Upper lobe of right lung (tissue), 1 donor: ENCODE data around the gene FMNL2. TPM values are rescaled to one million over a fixed set of nuclear protein-coding genes. Genes with fewer than 3 reads are reported as not detected.

ENCODE experiments used
- ATAC-seq: fragments of 200-7000 bp; cut with Tn5 transposase; one replicate; pipeline ENCODE4 v1.9.1; 2020; ENCODE audit warnings: mild to moderate bottlenecking, moderate library complexity
- DNase-seq: peaks from one replicate; pipeline ENCODE4 v3.0.0-alpha.2; 2020
- H3K27ac ChIP-seq: fragments of 200-600 bp; one replicate; pipeline ENCODE4 v1.8.0; 2022
- H3K27me3 ChIP-seq: fragments of 200-600 bp; one replicate; pipeline ENCODE4 v1.8.0; 2022; ENCODE audit warnings: mild to moderate bottlenecking
- H3K36me3 ChIP-seq: fragments of 200-600 bp; one replicate; pipeline ENCODE4 v1.8.0; 2022
- H3K4me1 ChIP-seq: fragments of 200-600 bp; one replicate; pipeline ENCODE4 v1.8.0; 2022
- H3K4me3 ChIP-seq: fragments of 200-600 bp; one replicate; pipeline ENCODE4 v1.8.0; 2022; ENCODE audit warnings: mild to moderate bottlenecking
- H3K9me3 ChIP-seq: fragments of 200-600 bp; one replicate; pipeline ENCODE4 v1.8.0; 2022
- CTCF ChIP-seq: fragments of 200-600 bp; IDR thresholded peaks from one replicate; pipeline ENCODE4 v1.8.0; 2022; ENCODE audit warnings: antibody characterized with exemption
- intact Hi-C: fragments of 100-400 bp; cut with DNase I; formaldehyde crosslinking; loops from one replicate; pipeline ENCODE4 v1.11.0; 2022
- total RNA-seq: library from RNA; stranded (reverse); fragmentation: NEBNext Ultra II Directional; extraction: Animal tissue kit (Norgen Biotek cat#: 25700); gene quantifications from one replicate; pipeline ENCODE4 v1.2.1, GENCODE V29; 2021
- donor health status: DM: no; HTN: yes; CAD: no; lungs with severe emphysema.

Gene FMNL2
- total RNA-seq, 1 donor from 2014 or later, result 69.5 TPM

- DNase-seq, result no peak
- H3K4me3 ChIP-seq, result no peak overlapping the region
- no peaks in the 10 kb centered on the region for H3K36me3 ChIP-seq
- H3K27ac ChIP-seq, result no peak overlapping the region
- H3K27me3 ChIP-seq, result no peaks in the 10 kb centered on the region
- H3K9me3 ChIP-seq, result no peaks in the 10 kb centered on the region
- no peak for TF ChIP-seq CTCF
- ATAC-seq, result no peak
- intact Hi-C loops, result no loop called here
- peaks cover 53% of the 10 kb centered on the region for H3K4me1 ChIP-seq
Measured at GRCh38 chr2:152408254-152408653, 73.3 kb downstream of the FMNL2 start.

DNA sequence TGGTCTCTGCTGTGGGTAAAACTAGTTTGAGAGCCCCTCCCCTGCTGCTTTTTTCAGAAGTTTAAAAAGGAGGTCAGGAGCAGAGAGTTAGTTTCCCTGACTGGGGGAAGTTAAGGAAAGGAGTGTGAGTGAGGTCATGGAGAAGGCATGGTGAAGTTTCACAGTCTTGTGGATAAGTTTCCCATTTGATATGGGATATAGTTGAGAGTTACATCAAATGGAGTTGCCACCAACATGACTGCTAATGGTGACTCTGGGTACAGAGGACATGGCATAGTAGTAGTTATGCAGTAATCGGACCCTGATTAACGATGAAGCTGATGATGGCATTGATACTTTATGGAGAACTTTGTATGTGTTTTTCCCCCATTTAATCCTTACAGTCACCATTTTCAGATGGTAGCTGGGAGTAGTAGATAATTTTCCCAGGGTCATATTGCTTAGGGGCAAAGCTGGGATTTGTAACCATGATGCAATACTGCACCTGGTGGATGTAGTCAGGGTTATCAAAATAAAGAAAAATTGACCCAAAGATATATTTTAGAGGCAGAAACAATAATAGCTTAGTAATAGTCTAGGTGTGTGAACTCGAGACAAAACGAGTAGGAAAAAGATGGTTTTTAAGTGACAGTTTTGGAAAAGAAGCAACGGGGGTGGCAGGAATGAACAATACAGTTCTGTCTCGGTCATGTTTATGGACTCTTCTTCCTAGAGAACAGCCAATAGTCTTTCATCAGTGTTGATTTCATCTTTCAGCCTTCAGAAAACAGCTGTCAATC lies 74.6 kb downstream of the FMNL2 start:
- Histone ChIP-seq H3K27ac (no peak overlapping the region), H3K36me3 (no peaks in the 10 kb centered on the region), H3K9me3 (no peaks in the 10 kb centered on the region), H3K27me3 (no peaks in the 10 kb centered on the region), H3K4me1 (peaks cover 42% of the 10 kb centered on the region), H3K4me3 (no peak overlapping the region)
- intact Hi-C loops, result no loop called here
- TF ChIP-seq CTCF, result no peak
- ATAC-seq, result no peak
- DNase-seq, result no peak

- DNase-seq (no peak), ATAC-seq (peak; percentile 45)
- Histone ChIP-seq H3K27me3 (no peaks in the 10 kb centered on the region), H3K36me3 (no peaks in the 10 kb centered on the region), H3K4me1 (peaks cover 35% of the 10 kb centered on the region), H3K4me3 (no peak overlapping the region), H3K9me3 (no peaks in the 10 kb centered on the region), H3K27ac (no peak overlapping the region)
- TF ChIP-seq CTCF, result no peak
- intact Hi-C loops, result no loop called here
Measured at GRCh38 chr2:152410165-152410597, 75.2 kb downstream of the FMNL2 start.

DNA sequence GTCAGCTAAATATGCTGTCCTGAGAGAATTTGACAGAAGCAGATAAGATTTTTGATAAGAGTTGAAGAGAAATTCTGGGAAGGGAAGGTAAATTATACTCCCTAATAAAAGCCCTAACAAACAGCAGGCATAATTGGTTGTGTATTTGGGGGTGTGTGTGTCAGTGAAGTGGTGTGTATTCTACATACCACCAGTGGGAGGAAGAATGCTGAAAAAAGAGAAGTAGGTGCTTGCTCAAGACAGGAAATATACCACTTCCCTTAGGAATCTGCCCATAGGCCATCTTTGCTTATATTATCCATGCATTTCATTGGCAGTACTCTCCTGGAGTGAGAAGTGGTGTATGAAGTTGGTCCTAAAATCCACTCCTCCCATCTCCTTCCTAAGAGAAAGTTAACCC lies 76.2 kb downstream of the FMNL2 start:
- no peak for DNase-seq
- ATAC-seq, result peak; percentile 71
- Histone ChIP-seq H3K4me3 (no peak overlapping the region), H3K27me3 (no peaks in the 10 kb centered on the region), H3K4me1 (peaks cover 26% of the 10 kb centered on the region), H3K27ac (no peak overlapping the region), H3K9me3 (no peaks in the 10 kb centered on the region), H3K36me3 (no peaks in the 10 kb centered on the region)
- intact Hi-C loops, result no loop called here
- TF ChIP-seq CTCF, result no peak

GRCh38 chr2:152413228-152414030 lies 78.5 kb downstream of the FMNL2 start:
- DNase-seq (no peak), ATAC-seq (no peak)
- Histone ChIP-seq H3K36me3 (no peaks in the 10 kb centered on the region), H3K27me3 (no peaks in the 10 kb centered on the region), H3K27ac (no peak overlapping the region), H3K4me1 (peaks cover 8% of the 10 kb centered on the region), H3K9me3 (no peaks in the 10 kb centered on the region), H3K4me3 (no peak overlapping the region)
- intact Hi-C loops, result no loop called here
- TF ChIP-seq CTCF, result no peak
